ENCODE data around the gene SYVN1.

SYVN1 gene

DNA sequence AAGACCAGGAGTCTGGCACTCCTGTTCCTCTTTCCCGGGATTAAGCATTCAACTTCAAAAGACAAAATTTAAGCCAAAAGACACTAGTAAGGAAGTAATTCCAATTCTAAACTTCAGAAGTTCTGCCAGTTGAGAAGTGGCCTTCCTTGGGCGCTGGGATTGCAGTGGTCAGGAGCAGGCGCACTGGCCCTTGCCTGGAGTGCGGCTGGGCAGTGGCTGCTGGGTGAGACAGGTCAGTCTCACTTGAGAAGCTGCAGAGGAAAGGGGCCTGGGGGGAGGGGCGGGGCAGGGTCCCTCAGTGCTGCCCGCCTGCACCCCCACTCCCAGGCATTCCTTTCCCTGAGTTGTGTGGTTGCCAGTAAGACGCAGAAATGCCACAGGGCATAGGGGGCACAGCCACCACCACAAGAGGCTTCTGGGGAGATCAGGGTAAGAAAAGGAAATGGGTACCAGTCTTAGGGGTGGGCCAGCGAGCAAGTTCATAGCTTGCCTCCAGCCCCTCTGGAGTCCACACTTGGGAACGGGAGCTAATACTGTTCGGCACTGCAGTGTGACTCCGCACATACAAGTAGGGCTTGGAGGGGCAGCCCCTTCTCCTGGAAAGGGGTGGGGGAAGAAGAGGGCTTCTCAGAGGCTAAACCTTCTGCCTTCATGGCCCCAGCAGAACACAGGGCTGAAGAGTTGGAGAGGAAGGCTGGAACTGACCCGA, 6.7 kb downstream of the SYVN1 start:
- in situ Hi-C loops (cut with MboI; ENCODE audit: low sequenced_read_pairs): no loop called here

DNA sequence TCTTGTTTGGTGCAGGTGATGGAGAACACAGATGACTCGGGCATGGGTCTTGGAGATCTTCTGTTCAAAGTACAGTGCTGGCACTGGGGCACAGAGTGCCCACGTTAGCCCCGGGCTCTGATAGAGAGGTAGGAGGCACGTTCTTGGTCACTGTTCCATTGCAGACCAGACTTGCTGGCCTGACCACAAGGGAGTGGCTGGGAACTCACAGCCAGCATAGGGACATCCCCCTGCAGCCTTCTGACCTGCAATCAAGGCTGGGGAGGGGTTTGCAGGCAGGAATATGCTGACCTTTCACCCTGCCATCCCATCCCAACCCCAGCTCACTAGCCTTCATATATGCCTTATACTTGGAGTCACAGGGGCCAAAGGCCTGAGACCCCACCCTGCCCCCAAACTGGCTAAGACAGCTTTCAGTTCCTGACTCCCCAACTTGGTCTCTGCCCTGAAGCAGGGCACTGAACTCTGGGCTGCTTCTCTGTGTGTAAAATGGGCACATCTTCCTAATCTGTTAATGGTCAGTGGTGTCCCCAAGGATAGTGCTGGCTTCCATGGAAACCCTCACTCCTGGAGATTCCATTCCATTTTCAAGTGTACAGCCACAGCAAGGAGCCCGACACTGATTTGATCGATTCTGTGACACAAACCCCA, 7.6 kb downstream of the SYVN1 start:
- in situ Hi-C loops (cut with MboI; ENCODE audit: low sequenced_read_pairs): no loop called here

- in situ Hi-C loops (cut with MboI; ENCODE audit: low sequenced_read_pairs): no loop called here
Observed at GRCh38 chr11:65125197-65126056, 8.9 kb downstream of the SYVN1 start.

GRCh38 chr11:65124480-65125196, 9.7 kb downstream of the SYVN1 start:
- in situ Hi-C loops (cut with MboI; ENCODE audit: low sequenced_read_pairs): no loop called here

DNA sequence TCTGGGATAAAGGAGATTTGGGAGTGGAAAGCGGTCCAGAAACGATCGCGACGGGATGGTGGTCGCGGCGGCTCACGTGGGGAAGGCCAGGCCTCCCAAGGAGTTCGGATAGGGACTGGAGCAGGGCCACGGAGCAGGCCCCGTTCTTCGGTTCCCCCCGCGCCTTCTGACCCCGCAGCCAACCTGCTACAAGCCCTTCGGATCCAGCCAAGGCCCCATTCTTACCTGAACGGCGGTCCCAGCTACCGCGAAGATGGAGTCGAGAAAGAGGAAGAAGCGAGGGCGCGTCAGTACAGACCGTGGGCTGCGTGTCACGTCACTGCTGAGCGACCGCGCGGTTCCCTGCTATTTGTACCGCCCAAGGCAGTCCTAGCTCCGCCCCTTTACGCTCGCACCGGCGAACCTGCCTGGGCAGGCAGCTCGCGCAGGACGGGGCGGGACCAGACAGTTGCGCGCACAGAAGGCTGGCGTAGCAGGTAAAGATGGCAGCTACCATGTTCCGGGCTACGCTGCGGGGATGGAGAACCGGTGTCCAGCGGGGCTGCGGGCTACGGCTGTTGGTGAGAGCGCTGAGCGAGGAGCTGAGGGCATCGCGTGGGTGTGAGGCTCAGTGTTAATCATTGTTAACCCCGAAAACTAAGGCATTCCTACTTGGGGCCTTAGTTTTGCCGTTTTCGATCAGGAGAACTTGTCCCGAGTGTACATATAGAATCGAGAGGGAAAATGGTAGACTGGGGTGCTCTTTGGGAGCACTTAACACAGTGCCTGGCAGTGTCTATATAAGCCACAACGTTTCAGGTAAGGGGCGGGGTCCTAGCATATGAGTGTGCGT, 12.2 kb downstream of the SYVN1 start, which contains the start of the genes FAU and MRPL49:
Gene FAU (minus strand): TSS at position 270 of the 832 bp plus-strand sequence. CDS start 321 bp downstream, outside the sequence.
Gene MRPL49 (plus strand): TSS at position 457 of the 832 bp plus-strand sequence. CDS start 26 bp downstream, at position 483.
- in situ Hi-C loops (cut with MboI; ENCODE audit: low sequenced_read_pairs): no loop called here

- in situ Hi-C loops (cut with MboI; ENCODE audit: low sequenced_read_pairs): no loop called here
Observed at GRCh38 chr11:65121447-65121864, 12.9 kb downstream of the SYVN1 start.

GRCh38 chr11:65120831-65121230, 13.5 kb downstream of the SYVN1 start:
- in situ Hi-C loops (cut with MboI; ENCODE audit: low sequenced_read_pairs): no loop called here

- in situ Hi-C loops (cut with MboI; ENCODE audit: low sequenced_read_pairs): loop anchor here (10.0 kb wide), 1 partner anchor 275 kb away; the partner anchor contains the start of gene CDC42BPG
Observed at GRCh38 chr11:65119670-65119995, 14.7 kb downstream of the SYVN1 start.

DNA sequence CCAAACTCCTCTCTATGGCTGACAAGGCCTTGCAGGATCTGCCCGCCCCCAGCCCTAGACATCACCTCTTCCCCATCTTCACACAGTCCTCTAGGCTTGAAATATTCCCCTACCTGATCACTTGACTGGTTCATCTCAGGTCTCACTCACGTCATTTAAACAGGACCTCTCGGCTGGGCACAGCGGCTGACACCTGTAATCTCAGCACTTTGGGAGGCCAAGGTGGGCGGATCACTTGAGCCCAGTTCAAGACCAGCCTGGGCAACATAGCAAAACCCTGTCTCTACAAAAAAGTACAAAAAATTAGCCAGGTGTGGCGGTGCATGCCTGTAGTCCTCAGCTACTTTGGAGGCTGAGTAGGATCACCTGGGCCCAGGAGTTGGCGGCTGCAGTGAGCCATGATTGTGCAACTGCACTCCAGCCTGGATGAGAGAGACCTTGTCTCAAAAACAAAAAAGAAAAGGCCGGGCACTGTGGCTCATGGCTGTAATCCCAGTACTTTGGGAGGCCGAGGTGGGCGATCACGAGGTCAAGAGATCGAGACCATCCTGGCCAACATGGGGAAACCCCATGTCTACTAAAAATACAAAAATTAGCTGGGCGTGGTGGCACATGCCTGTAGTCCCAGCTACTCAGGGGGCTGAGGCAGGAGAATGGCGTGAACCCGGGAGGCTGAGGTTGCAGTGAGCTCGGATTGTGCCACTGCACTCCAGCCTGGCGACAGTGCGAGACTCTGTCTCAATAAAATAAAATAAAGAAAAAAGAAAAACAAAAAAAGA, 15.2 kb downstream of the SYVN1 start:
- in situ Hi-C loops (cut with MboI; ENCODE audit: low sequenced_read_pairs): loop anchor here (10.0 kb wide), 1 partner anchor 274 kb away; the partner anchor contains the start of gene CDC42BPG

DNA sequence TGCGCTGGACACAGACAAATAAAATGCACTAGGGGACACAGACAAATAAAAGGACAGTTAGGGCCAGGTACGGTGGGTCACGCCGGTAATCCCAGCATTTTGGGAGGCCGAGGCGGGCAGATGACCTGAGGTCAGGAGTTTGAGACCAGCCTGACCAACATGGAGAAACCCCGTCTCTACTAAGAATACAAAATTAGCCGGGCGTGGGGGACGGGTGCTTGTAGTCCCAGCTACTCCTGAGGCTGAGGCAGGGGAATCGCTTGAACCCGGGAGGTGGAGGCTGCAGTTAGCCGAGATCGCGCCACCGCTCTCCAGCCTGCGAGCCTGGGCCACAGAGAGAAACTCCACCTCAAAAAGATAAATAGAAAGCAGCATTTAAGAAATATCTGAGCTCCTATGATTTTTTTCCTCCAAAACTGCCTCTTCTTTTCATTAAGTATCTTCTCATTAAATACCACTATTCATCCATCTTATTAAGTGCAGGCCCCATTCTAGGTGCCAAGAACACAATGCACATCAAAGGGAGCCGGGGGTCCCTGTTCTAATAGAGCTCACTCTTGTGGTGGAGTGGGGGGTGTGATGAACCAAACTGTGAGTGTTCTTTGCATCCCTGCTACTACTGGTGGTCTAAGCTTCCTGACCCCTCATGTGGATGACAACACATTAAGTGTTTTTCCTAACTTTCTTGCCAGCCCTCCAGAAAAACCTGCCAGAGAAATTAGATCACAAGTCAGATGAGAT, 16.1 kb downstream of the SYVN1 start:
- in situ Hi-C loops (cut with MboI; ENCODE audit: low sequenced_read_pairs): loop anchor here (10.0 kb wide), 1 partner anchor 273 kb away; the partner anchor contains the start of gene CDC42BPG

DNA sequence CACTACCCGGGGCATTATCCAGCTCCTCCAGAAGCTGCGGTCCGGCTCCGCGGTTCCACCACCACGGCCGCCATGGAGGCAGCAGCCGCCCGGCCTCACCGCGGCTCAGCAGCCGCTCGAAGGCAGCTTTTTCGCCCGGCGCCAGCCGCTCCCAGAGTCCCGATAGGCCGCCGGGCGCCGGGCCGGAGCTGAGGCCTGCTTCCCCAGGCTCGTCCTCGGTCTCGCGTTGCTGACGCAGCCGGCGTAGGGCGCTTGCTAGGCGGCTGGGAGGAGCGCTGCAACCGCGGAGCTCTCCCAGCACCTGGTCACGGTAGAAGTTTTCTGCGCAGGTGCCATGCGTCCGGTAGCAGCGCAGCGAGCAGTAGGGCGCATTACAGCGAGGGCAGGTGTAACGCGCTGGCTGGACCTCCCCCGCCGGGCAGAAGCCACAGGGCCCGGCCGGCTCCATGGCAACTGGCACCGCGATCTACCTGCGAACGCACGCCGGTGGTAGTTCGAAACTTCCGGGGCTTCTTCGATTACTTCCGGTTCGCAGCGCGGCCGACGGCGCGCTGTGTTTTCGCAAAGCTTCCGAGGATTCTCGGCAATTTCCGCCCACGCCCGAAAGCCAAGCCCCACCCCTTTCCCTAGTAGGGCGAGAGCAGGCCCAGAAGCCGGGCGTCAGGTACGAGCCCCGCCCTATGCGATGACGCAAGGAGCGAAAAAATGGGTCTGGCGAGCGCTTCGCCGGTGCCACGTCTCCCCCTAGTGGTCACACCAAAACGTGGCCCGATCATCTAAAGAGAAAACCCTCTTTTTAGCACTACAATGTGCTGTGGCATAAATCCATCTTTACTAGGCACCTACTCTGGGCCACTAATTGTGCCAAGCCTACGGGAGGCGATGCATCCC, 16.9 kb downstream of the SYVN1 start, which contains the start of gene ZNHIT2:
Gene ZNHIT2 (minus strand): TSS at position 496 of the 891 bp plus-strand sequence. CDS start 48 bp downstream, at position 448.
- in situ Hi-C loops (cut with MboI; ENCODE audit: low sequenced_read_pairs): loop anchor here (10.0 kb wide), 1 partner anchor 273 kb away; the partner anchor contains the start of gene CDC42BPG

DNA sequence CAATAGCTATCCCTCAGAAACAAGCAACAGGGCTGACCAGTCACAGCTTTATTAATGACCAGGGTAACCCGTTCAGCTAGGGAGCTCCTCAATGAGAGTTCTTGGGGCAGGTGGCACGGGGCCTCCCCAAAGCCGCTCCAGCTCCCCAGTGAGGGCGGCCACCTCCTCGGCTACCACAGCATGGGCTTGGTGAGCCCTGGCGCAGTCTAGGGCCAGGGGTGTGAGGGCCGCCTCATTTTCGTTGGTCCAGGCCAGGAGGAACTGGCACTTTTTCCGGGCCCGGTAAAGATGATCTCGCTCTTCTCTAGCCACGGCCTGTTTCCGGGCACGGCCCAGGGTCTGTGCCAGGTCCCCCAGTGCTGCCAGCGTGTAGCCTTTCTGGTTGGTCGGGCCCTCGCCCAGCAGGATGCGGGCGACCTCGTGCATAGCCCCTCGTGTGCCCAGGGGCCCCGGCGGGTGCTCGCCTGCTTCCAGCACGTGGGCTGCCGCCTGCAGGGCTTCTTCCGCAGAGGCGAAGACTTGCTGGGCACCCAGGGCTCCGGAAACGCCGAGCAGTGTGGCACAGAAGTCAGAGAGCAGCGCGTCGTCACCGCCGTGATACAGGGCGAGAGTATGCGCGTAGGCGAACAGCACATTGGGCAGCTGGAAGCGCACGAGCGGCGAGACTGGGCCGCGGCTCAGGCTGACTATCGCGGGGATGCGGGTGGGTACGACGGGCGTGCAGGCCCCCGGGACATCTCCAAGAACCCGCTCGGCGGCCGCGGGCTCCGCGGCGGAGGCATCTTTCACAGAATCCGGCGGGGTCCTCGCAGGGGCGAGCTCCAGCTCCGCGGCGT, 17.7 kb downstream of the SYVN1 start:
- in situ Hi-C loops (cut with MboI; ENCODE audit: low sequenced_read_pairs): loop anchor here (10.0 kb wide), 1 partner anchor 272 kb away; the partner anchor contains the start of gene CDC42BPG

DNA sequence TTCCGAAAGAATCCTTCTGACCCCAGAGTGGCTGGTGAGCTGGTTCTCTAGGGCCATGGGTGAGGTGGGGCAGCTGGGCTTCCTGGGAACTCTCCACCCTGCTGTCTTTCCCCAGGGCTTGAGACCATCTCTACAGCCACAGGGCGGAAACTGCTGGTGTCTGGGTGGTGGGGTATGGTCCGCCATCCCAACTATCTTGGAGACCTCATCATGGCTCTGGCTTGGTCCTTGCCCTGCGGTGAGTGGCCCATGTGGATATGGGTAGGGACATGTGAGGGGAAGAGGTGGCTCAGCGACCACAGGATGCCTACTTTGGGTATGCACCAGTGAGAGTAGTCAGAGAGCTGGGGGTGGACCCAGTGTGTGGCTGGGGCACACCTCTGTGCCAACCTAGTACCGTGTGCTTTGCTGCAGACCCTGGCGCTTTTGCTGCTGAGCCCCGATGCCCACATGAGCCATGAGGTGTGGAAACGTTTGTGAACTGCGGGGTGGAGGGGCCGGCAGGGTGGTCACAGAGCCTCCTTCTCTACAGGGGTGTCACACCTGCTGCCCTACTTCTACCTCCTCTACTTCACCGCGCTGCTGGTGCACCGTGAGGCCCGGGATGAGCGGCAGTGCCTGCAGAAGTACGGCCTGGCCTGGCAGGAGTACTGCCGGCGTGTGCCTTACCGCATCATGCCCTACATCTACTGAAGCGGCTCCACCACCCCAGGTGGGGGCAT, 18.8 kb downstream of the SYVN1 start:
- in situ Hi-C loops (cut with MboI; ENCODE audit: low sequenced_read_pairs): loop anchor here (10.0 kb wide), 1 partner anchor 271 kb away; the partner anchor contains the start of gene CDC42BPG

GRCh38 chr11:65114538-65115171, 19.7 kb downstream of the SYVN1 start:
- in situ Hi-C loops (cut with MboI; ENCODE audit: low sequenced_read_pairs): loop anchor here (10.0 kb wide), 1 partner anchor 270 kb away; the partner anchor contains the start of gene CDC42BPG

DNA sequence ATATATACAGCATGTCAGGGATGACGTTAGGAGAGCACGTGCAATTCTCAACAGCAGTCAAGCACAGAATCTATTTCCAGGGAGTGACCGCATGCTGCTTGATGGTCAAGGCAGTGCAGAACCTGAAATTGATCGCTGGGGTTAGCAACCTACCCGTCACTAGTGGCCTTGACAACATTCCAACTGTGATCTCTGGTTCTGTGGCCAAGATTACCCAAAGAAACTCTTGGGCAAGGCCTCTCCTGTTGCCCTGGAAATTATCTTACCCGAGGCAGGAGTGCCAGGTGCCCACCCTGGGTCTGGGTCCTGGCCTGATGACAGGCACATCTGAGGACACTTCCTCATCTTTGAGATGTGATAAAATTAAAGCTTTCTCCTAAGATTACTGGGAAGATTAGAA, 20.5 kb downstream of the SYVN1 start:
- in situ Hi-C loops (cut with MboI; ENCODE audit: low sequenced_read_pairs): loop anchor here (10.0 kb wide), 1 partner anchor 269 kb away; the partner anchor contains the start of gene CDC42BPG
